A549 treated with AZD9567 at 1 μM for 4 hours (cell line): Measurements from ENCODE around the gene RHBDF2. TPM values are rescaled to one million over a fixed set of nuclear protein-coding genes. Genes with fewer than 3 reads are reported as not detected.

ENCODE experiments used
- total RNA-seq: library from RNA; stranded (reverse); fragments of 200-300 nt; extraction: Qiagen RNA extraction; gene quantifications from 5 replicates; pipeline ENCODE4 v1.2.3, GENCODE V29; 2022; ENCODE audit not compliant: insufficient read depth

RHBDF2 gene
- total RNA-seq = 52.5 to 68.3 TPM (median 63.8 TPM) in 5 replicates

GRCh38 chr17:76501018-76501826 is at the start of gene RHBDF2:
Gene RHBDF2, minus strand, starts transcription at chr17:76501423. Its CDS starts 19,899 bp downstream, at chr17:76481524.

GRCh38 chr17:76539631-76540271 is 38.5 kb upstream of the RHBDF2 start, which contains the start of gene PRCD:
Gene PRCD, plus strand, starts transcription at chr17:76540044. Its CDS starts 98 bp downstream, at chr17:76540142.

GRCh38 chr17:76537578-76538280 is 36.5 kb upstream of the RHBDF2 start, which contains the start of gene CYGB:
Gene CYGB, minus strand, starts transcription at chr17:76537709. Its CDS starts 167 bp downstream, at chr17:76537542.

GRCh38 chr17:76467366-76467765 is 33.9 kb downstream of the RHBDF2 start, which contains the start of gene AANAT:
Gene AANAT, plus strand, starts transcription at chr17:76467603. Its CDS starts 1,144 bp downstream, at chr17:76468747.

GRCh38 chr17:76452660-76453430 is 48.4 kb downstream of the RHBDF2 start, which contains the start of gene UBE2O:
Gene UBE2O, minus strand, starts transcription at chr17:76453152. Its CDS starts 11 bp downstream, at chr17:76453141.

Other genes starting within 250 kb of the RHBDF2 start
- 30.3 to 120 TPM (median 109 TPM) in 5 replicates for gene UBALD2, start 236.1 kb downstream of the RHBDF2 start, total RNA-seq
- 0.35 to 1.8 TPM (median 0.97 TPM) in 5 replicates for gene QRICH2, start 193.1 kb downstream of the RHBDF2 start, total RNA-seq
- 54.4 to 85.5 TPM (median 63.9 TPM) in 5 replicates for gene PRPSAP1, start 147.5 kb downstream of the RHBDF2 start, total RNA-seq
- gene SPHK1, start 116.8 kb downstream of the RHBDF2 start, total RNA-seq = 26.4 to 48.0 TPM (median 41.0 TPM) in 5 replicates
- gene UBE2O, start 48.3 kb downstream of the RHBDF2 start, total RNA-seq = 25.7 to 33.1 TPM (median 32.3 TPM) in 5 replicates
- 0.17 to 0.78 TPM (median 0.37 TPM) in 4 of 5 replicates, not detected in the other for gene AANAT, start 33.8 kb downstream of the RHBDF2 start, total RNA-seq
- gene CYGB, start 36.3 kb upstream of the RHBDF2 start, total RNA-seq = 0.76 to 1.6 TPM (median 0.98 TPM) in 4 of 5 replicates, not detected in the other
- gene PRCD, start 38.6 kb upstream of the RHBDF2 start, total RNA-seq = not detected in 5 replicates
- gene ST6GALNAC2, start 84.4 kb upstream of the RHBDF2 start, total RNA-seq = 0.32 to 0.53 TPM (median 0.45 TPM) in 4 of 5 replicates, not detected in the other
- 0.21 to 1.6 TPM (median 0.45 TPM) in 5 replicates for gene ST6GALNAC1, start 142.3 kb upstream of the RHBDF2 start, total RNA-seq
- 55.0 to 88.2 TPM (median 62.0 TPM) in 5 replicates for gene MXRA7, start 209.5 kb upstream of the RHBDF2 start, total RNA-seq
- 68.8 to 81.8 TPM (median 74.8 TPM) in 5 replicates for gene JMJD6, start 225.2 kb upstream of the RHBDF2 start, total RNA-seq
- 61.4 to 78.9 TPM (median 62.2 TPM) in 5 replicates for gene METTL23, start 225.4 kb upstream of the RHBDF2 start, total RNA-seq
- 457 to 511 TPM (median 473 TPM) in 5 replicates for gene SRSF2, start 235.9 kb upstream of the RHBDF2 start, total RNA-seq
- gene MFSD11, start 236.7 kb upstream of the RHBDF2 start, total RNA-seq = 20.5 to 31.5 TPM (median 20.8 TPM) in 5 replicates